IPS DF 19.7 (cell line): ENCODE results near the gene PHF5A.

Experiments used
- DNase-seq: peaks from one replicate; pipeline ENCODE4 v3.0.0-alpha.2; 2013; ENCODE audit warnings: low read depth, low spot score

The PHF5A gene, protein sequence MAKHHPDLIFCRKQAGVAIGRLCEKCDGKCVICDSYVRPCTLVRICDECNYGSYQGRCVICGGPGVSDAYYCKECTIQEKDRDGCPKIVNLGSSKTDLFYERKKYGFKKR

DNA sequence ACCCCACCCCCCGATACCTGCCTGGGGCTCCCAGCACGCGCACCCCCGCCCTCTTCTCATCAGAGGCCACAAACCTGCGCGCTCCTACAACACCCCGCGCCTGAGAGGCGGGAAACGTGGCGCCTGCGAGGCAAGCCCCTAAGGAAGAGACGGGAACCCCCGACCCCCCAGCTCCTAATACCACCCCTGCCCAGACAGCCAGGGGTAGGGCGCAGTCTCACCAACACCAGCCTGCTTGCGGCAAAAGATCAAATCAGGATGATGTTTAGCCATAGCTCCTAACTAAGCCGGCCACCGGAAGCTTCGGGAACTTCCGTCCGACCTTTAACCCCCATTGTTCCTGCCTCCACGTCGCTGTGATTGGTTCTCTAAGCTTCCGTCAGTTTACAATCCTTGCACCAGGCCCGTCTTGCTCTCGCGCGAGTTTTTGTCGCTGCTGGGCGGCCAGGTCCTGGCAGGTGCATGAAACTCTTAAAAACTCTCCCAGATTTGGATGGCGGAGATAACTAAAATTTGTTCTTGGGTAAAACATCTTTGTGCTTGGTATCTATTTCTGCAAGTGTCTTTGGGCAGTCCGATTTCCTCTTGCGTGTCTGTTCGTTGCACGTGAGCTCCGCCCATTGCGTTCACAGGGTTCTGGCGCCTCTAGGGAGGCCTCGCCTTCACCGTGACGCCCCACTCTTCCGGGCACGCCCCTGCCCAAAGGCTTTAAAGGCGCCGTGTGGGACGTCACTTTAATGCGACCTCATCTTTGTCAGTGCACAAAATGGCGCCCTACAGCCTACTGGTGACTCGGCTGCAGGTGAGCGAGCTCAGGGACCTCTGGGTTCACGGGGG is at the start of gene PHF5A, which contains the start of gene ACO2:
PHF5A (minus strand) TSS at position 312 of the 837 bp plus-strand sequence; CDS start at position 273, 39 bp downstream.
ACO2 (plus strand) TSS at position 737 of the 837 bp plus-strand sequence; CDS start at position 767, 30 bp downstream.
- DNase-seq = peak; percentile 96

DNA sequence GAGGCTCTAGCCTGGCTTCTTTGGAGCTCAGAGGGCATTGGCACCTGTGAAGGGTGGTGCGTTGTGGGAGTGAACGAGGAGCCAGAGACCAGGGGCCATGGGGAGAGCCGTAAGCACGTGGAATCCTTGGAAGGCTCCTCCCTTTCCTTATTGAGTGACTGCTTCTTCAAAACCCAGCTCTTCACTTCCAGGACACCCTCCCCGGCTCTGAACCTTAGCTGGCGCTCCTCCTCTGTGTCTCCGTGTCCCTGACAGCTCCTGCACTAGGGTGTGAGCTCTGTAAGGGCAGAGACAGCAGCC is 49.5 kb upstream of the PHF5A start:
- DNase-seq = no peak

DNA sequence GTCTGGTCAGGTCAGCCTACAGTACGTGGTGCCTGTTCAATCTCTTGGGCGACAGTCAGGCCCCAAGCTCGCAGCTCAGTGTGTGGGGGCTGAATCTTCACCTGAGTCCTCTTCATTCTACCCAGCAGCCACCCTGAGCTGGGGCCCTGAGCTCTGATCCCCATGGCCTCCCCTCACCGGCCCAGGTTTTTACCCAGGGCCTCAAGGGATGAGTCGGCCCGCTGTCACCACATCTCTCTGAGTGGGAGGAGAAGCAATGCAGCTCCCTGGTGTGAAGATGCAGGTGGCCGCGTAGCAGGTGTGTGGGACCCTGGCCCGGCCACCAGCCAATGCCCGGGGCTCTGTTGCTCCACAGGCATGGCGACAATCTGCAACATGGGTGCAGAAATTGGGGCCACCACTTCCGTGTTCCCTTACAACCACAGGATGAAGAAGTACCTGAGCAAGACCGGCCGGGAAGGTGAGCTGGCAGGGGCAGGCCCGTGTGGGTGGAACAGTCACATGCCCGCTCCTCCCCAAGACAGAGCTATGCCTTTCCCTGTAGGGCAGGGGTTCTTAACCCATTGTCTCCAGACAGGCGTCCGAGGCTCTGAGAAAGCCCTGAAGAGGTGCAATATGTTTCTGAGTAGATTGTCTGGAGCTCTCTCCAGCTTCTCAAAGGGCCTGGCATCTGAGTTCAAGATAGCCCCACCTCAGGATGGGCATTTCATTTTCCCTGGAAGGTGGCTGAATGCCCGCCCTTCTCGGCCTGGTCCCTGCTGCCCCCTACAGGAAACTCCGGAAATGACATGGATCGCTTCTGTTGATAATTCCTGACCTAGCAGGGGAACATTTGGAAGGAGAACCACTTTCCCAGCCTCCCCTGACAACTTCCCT is 48.9 kb upstream of the PHF5A start:
- no peak for DNase-seq

DNA sequence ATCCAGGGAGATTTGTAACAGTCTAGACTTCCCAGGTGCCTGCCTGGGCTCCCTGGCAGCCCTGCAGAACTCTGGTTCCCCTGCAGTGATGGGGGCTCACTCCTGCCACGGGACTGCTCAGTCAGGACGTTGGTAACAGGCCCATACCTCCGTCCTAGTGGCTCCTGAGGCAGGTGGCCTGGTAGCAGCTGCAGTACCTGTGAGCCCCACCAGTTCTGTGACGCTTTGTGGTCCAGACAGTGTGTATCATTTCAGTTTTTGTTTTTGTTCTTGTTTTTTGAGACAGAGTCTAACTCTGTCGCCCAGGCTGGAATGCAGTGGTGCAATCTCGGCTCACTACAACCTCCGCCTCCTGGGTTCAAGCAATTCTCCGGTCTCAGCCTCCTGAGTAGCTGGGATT is 48.0 kb upstream of the PHF5A start:
- DNase-seq = no peak

DNA sequence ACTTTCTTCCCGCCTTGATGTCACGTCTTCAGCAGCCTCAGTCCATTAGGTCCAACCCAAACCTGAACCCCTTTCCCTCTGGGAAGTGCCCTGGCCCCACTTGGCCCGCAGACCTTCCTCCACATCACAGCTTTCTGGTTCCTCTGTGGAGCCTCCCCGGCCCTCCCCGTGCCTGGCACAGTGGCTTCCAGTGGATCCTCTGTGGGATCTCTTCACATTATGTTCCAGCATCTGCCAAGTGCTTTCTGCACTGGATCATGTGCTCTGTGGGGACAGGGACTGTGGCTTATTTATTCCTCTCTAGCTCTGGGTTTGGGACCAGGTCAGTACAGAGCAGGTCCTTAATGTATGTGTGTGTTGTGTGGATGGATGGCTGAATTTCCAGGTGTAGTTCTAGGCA is 44.9 kb upstream of the PHF5A start:
- DNase-seq = no peak

DNA sequence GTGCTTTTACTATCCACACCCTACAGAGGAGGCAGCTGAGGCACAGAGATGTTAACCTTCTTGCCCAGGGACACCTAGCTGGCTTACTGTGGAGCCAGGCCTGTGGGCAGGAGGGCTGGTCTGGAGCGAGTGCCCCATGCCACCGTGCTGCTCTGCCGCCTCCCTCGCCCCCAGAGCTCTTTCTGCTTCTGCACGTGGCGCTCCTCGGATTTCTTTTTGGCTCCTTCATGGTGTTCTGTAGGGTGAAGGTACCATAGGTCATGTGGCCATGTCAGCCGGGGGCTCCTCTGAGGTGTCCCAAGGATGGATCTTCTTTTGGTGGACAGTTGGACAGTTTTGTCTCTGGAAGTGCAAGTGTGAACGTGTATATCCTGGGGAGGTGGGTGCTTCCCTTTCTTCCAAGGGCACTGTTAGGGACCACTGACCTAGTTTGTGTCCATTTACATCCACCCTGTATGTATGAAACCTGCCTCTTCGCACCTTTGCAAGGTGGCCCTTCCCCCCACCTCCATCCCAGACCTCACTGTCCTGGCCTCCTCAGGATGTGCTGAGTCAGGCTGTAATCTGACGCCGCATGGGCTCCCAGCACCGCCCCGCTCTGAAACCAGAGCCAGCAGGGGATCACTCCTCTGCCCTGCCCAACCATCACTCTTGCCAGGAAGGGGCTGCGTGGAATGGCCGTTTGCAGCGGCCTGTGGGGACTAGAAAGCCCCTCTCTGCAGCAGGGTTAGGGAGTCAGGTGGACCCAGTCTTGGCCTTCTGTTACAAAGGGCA is 44.1 kb upstream of the PHF5A start:
- peak; percentile 83 for DNase-seq

DNA sequence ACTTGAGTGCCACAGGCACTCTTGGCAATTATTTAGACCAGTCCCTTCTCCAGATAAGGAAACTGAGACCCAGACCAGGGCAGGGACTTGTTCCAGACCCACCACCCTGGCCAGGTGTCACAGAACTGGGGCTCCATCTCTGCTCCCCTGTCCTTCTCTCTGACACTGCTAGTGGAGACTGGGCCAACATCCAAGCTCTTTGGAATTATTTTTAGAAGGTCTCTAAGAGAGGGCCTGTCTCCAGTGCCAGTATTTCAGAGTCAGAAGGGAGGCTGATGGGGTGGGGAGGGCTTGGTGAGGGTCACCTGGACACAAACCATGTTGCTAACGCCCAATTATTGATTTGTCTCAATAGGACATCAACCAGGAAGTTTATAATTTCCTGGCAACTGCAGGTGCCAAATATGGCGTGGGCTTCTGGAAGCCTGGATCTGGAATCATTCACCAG is 43.1 kb upstream of the PHF5A start:
- DNase-seq = no peak

DNA sequence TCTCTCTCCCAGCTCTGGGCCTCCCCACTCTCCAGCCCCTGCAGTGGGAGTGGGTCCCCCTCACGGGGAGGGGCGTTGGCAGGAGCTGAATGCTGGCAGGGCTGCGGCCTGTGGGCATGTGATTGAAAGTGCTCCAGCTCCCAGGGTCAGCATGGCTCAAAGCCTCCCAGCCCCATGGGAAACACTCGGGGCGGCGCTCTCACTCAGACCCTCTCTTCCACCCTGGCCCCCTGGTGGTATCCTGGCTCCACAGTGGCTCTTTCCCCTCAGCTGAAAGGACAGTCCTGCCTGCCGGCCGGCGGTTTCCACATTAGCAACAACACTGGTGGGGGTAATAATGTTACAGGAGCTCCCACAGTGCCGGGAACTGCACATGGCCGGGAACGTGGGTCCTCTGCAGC is 40.3 kb upstream of the PHF5A start:
- no peak for DNase-seq

DNA sequence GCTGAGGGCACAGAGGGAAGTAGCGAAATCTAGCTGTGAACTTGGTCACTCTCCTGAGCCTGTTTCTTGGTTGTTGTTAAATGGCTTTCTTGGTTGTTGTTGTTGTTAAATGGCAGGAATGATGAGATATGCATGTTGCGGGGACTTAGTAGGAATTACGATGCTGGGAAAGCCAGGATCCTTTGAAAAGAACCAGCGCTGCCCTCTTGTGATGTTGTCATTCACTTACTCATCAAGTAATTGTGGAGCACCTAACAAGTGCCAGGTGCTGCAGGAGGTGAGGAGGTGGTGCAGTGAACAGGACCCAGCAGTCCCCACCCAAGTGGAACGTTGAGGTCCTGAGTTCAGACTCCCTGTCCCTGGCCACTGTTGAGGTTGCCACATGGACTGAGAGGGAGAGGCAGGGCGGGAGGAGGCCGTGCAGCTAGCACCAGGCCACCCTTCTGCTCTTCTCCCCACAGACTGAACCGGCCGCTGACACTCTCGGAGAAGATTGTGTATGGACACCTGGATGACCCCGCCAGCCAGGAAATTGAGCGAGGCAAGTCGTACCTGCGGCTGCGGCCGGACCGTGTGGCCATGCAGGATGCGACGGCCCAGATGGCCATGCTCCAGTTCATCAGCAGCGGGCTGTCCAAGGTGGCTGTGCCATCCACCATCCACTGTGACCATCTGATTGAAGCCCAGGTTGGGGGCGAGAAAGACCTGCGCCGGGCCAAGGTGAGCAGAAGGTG is 39.0 kb upstream of the PHF5A start:
- DNase-seq = no peak

DNA sequence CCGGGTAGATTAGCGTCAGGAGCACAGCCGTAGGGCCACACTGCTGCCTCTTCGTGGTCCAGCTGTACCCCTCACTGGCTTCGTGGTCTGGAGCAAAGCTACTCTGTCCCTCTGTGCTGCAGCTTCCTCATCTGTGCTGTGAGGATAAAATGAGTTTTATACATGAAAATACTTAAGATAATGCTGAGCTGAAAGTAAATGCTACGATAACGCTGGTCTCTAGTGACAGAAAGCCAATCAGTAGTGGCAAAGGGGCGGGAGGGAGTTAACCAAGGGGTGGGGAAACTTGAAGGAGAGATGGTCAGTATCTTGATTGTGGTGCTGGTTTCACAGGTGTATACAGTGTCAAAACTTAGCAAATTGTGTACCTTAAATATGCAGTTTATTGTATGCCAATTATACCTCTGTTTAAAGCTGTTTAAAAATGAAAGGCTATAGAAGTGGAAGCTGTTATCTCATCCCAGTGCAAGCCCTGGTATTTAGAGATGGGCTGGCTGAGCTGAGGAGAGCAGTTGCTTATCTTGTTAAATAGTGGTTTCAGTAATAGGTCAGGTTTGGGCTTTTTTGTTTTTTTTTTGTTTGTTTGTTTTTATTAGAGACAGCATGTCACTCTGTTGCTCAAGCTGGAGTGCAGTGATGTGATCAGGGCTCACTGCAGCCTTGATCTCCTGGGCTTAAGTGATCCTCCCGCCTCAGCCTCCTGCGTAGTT is 37.2 kb upstream of the PHF5A start:
- no peak for DNase-seq

DNA sequence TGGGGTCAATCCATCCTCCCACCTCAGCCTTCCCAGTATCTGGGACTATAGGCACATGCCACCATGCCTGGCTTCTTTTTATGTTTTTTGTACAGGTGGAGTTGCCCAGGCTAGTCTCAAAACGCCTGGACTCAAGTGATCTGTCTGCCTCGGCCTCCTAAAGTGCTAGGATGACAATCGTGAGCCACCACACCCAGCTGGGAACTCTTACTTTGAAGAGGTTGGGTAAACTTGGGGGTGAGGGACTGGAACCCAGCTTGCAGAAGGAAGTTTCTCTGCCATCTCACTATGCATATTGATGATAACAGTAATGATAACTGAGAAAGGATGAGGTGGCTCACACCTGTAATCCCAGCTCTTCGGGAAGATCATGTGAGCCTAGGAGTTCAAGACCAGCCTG is 36.3 kb upstream of the PHF5A start:
- no peak for DNase-seq

DNA sequence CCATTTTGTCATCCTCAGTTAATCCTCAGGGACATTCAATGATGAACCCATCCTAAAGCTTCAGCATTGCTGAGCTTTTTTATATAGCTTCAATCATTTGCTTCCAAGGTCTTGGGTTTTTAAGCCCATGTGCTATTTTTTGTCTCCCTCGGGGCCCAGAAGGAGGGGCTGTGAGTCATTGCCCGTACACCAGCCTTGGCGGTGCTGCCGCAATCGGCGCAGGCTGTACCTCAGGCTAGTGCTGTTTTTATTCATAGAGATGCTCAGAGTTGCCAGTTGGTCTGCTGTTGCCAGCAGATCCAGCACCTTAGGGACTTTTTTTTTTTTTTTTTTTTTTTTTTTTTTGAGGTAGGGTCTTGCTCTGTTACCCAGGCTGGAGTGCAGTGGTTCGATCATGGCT is 35.9 kb upstream of the PHF5A start:
- DNase-seq = no peak

DNA sequence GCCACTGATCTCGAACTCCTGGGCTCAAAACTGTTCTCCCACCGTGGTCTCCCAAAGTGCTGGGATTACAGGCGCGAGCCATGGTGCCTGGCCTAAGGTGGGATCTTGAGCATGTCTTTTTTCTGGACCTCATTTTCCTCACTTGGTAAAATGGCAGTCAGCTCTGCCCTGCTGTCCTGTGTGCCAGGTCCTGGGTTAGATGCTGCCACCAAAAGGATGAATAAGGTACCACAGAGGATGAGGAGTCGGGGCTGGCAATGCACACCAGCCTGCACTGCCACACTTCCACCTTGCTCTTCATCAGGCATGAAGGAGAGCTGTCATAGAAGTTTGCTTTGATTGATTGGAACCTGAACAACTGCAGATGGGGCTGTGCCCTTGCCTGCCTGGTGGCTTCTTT is 32.7 kb upstream of the PHF5A start:
- DNase-seq = no peak

DNA sequence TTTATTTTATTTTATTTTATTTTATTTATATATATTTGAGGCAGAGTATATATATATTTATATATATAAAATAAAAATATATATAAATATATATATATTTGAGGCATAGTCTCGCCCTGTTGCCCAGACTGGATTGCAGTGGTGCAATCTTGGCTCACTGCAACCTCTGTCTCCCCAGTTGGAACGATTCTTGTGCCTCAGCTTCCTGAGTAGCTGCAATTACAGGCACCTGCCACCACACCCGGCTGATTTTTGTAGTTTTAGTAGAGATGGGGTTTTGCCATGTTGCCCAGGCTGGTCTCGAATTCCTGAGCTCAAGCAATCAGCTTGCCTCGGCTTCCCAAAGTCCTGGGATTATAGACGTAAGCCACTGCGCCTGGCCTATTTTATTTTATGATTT is 31.8 kb upstream of the PHF5A start:
- DNase-seq = no peak

DNA sequence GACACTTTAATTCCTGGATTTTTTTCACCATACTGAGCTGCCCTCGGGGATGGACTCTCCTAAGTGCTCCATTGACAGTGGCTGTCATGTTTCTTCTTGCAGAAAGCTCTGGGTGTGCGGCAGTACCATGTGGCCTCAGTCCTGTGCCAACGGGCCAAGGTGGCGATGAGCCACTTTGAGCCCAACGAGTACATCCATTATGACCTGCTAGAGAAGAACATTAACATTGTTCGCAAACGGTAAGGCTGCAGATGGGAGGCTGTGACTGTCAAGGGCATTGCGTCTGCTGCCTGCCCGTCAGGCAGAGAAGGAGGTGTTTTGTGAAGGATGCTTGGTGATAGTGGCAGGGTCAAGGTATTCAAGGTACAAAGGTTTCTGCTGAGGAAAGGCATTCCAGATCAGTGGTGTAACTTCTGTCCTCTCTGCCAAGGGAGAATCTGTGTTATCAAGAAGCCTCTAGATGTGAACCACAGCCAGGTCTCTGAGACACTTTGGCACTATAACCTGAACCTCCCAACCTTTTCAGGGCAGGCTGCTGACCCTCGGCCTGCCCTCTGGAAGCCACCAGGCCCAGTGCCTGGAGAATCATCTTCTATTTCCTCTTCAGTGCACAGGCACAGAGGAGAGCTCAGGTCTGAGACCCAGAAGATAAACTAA is 31.3 kb upstream of the PHF5A start:
- no peak for DNase-seq

DNA sequence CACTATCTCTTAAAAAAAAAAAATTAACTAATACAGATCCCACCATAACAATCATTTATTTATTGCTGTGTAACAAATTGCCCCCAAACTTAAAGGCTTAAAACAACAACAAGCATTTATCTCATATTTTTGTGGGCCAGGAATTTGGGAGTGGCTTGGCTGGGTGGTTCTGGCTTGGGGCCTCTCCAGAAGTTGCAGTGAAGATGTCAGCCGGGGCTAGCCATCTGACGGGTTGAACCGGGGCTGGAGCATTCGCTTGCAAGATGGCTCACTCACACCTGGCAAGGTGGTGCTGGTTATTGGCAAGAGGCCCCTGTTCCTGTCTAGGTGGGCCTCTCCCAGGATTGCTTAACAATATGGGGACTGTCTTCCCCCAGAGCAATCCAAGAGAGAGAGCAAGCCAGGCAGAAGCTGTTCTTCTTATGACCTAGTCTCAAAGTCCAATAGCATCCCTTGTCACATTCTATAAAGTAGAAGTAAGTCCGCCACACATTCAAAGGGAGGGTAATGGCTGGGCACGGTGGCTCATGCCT is 29.9 kb upstream of the PHF5A start:
- no peak for DNase-seq

DNA sequence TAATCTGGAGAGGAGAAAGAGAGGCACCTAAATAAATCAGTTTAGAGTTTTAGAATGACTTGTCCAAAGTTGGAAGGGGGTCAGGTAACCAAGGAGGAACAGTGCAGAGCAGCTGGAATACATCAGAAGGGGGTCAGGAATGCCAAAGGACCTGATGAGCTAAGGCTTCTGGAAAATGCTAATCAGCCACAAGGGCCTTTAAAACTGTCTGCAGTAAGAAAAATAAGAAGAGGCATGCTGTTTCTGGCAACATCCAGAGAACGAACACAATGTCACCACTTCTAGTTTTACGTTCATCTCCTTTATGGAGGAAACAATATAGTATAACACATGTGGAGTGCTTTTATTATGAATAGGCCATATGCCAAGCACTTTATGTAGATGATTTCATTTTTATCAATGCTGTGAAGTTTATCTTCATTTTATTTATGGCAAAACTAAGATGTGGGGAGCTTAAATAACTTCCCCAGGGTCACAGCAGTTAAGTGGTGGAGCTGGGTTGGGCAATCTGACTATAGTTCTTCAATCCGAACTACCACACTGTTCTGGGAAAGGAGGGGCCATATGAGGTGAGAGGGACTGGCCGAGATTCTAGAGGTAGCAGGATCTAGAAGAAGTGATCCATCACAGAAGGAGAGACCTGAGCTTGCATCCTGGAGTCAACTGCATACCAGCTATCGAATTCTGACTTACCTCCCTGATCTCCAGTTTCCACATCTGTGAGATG is 23.0 kb upstream of the PHF5A start:
- no peak for DNase-seq

DNA sequence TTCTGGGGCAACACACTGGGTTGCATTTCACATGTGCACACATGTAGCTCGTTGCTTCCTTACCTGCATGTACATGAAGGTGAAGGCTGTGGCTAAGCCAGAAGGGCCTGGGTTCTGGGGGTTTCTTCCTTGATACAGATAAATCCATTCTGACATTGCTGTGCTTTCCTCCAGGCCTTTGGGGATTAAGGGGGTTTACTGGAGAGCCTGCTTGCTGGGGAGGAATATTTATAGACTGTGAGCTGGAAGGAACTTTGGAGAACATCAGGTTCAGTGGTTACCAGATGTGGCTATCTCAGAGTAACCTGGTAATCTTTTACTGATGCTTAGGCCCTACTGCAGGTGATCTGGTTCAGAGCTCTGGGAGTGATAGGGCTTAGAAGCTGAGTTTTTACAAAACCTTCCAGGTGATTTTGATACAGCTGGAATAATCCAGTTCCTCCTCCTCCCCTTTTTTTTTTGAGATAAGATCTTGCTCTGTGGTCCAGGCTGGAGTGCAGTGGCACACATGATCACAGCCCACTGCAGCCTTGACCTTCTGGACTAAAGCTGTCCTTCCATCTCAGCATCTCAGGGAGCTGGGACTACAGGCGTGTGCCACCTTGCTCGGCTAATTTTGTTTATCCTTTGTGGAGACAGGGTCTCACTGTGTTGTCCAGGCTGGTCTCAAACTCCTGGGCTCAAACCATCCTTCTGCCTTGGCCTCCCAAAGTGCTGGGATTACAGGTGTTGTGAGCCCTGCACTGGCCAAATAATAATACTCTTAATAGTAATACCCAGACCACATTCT is 20.3 kb upstream of the PHF5A start:
- DNase-seq = no peak
